Coronary artery (tissue), 2 donors: Measurements from ENCODE around the gene HEPN1.

Experiments
- DNase-seq: peaks from one replicate; pipeline ENCODE4 v3.0.0-alpha.2; 2017; ENCODE audit warnings: low spot score
- H3K27ac ChIP-seq, 2 donors: fragments of 200-600 bp; sonication (generic); one replicate each; pipeline ENCODE4 v1.5.1; 2016 to 2019
- H3K4me3 ChIP-seq: fragments of 200-600 bp; sonication (generic); 2 replicates; pipeline ENCODE4 v1.5.1; 2016; ENCODE audit warnings: mild to moderate bottlenecking, moderate library complexity
- CTCF ChIP-seq: fragments of 200-600 bp; sonication (generic); IDR thresholded peaks from one replicate; pipeline ENCODE4 v1.5.1; 2019; ENCODE audit warnings: antibody characterized with exemption

The HEPN1 gene

GRCh38 chr11:124899383-124900145, 19.5 kb upstream of the HEPN1 start:
- peak overlapping the region in 1 of 2 donors; percentile 84 for H3K27ac ChIP-seq
- no peak for DNase-seq
- no peak overlapping the region for H3K4me3 ChIP-seq
- no peak for TF ChIP-seq CTCF

- no peak for DNase-seq
- peak overlapping the region in 1 of 2 donors; percentile 84 for H3K27ac ChIP-seq
- no peak for TF ChIP-seq CTCF
- H3K4me3 ChIP-seq, result no peak overlapping the region
Measured at GRCh38 chr11:124900464-124900863, 18.6 kb upstream of the HEPN1 start.

- no peak for DNase-seq
- Histone ChIP-seq H3K27ac (no peak overlapping the region), H3K4me3 (no peak overlapping the region)
- no peak for TF ChIP-seq CTCF
Measured at GRCh38 chr11:124902616-124903015, 16.4 kb upstream of the HEPN1 start.

- TF ChIP-seq CTCF, result no peak
- no peak overlapping the region for H3K27ac ChIP-seq
- no peak overlapping the region for H3K4me3 ChIP-seq
- DNase-seq, result no peak
Measured at GRCh38 chr11:124915541-124916369, 3.3 kb upstream of the HEPN1 start.

- H3K27ac ChIP-seq, result no peak overlapping the region
- no peak for DNase-seq
- no peak for TF ChIP-seq CTCF
- no peak overlapping the region for H3K4me3 ChIP-seq
Measured at GRCh38 chr11:124916370-124916710, 2.7 kb upstream of the HEPN1 start.

- H3K27ac ChIP-seq, result no peak overlapping the region
- no peak for TF ChIP-seq CTCF
- no peak overlapping the region for H3K4me3 ChIP-seq
- DNase-seq, result no peak
Measured at GRCh38 chr11:124917115-124917637, 1.9 kb upstream of the HEPN1 start.
